Neural crest cell (in vitro differentiated cells): ENCODE measurements around the gene AMPD3. TPM values are rescaled to one million over a fixed set of nuclear protein-coding genes. Genes with fewer than 3 reads are reported as not detected.

Source experiments
- DNase-seq: peaks from one replicate; pipeline ENCODE4 v3.0.0; 2021; ENCODE audit warnings: low read depth, mixed read lengths, low spot score
- H3K27ac Mint-ChIP-seq: one replicate; pipeline ENCODE4 v1.8.0; 2021; ENCODE audit warnings: mild to moderate bottlenecking, mixed read lengths; ENCODE audit not compliant: unreplicated experiment
- H3K27me3 Mint-ChIP-seq: 2 replicates; pipeline ENCODE4 v1.8.0; 2021; ENCODE audit warnings: low read depth, mild to moderate bottlenecking, mixed read lengths
- H3K36me3 Mint-ChIP-seq: 2 replicates; pipeline ENCODE4 v1.8.0; 2021; ENCODE audit warnings: low read depth, mild to moderate bottlenecking, mixed read lengths
- H3K4me1 Mint-ChIP-seq: 2 replicates; pipeline ENCODE4 v1.8.0; 2021; ENCODE audit warnings: mixed read lengths
- H3K4me3 Mint-ChIP-seq: one replicate; pipeline ENCODE4 v1.8.0; 2021; ENCODE audit warnings: mild to moderate bottlenecking, mixed read lengths
- H3K9me3 Mint-ChIP-seq: 2 replicates; pipeline ENCODE4 v1.8.0; 2021; ENCODE audit warnings: mixed read lengths
- total RNA-seq: library from RNA; stranded (reverse); gene quantifications from 2 replicates; pipeline ENCODE4 v1.2.1, GENCODE V29; 2021
- TF ChIP-seq, protein P1 (sequence below): fragments of 200-600 bp; sonication (generic); conservative IDR thresholded peaks from 2 replicates; pipeline ENCODE4 v1.5.0; 2021; ENCODE audit warnings: antibody characterized with exemption, mild to moderate bottlenecking

The AMPD3 gene
- total RNA-seq, 1 donor from 2014 or later = 2.2 TPM

DNA sequence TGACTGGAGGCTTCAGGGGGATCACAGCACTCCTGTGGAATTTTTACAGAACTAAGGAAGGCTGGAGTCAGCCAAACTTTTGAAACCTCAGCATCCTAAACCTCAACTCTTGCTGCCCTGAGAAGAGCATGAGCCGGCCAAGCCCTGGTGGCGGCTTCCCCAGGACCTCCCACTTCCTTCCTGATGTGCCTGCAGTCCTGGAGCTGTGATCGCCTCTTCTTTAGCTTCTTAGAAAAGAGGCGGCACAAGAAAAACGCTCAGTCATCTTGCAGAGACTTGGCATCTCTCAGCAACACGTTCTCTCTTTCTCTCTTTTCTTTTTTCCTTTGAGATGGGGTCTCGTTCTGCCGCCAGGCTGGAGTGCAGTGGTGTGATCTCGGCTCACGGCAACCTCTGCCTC is 40.4 kb upstream of the AMPD3 start:
- DNase-seq = no peak
- Mint-ChIP-seq H3K36me3 (no peaks in the 10 kb centered on the region), H3K27ac (no peak overlapping the region), H3K9me3 (no peaks in the 10 kb centered on the region), H3K4me1 (peaks cover 10% of the 10 kb centered on the region), H3K27me3 (no peaks in the 10 kb centered on the region), H3K4me3 (no peak overlapping the region)
- TF ChIP-seq, protein P1, sequence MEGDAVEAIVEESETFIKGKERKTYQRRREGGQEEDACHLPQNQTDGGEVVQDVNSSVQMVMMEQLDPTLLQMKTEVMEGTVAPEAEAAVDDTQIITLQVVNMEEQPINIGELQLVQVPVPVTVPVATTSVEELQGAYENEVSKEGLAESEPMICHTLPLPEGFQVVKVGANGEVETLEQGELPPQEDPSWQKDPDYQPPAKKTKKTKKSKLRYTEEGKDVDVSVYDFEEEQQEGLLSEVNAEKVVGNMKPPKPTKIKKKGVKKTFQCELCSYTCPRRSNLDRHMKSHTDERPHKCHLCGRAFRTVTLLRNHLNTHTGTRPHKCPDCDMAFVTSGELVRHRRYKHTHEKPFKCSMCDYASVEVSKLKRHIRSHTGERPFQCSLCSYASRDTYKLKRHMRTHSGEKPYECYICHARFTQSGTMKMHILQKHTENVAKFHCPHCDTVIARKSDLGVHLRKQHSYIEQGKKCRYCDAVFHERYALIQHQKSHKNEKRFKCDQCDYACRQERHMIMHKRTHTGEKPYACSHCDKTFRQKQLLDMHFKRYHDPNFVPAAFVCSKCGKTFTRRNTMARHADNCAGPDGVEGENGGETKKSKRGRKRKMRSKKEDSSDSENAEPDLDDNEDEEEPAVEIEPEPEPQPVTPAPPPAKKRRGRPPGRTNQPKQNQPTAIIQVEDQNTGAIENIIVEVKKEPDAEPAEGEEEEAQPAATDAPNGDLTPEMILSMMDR = no peak

DNA sequence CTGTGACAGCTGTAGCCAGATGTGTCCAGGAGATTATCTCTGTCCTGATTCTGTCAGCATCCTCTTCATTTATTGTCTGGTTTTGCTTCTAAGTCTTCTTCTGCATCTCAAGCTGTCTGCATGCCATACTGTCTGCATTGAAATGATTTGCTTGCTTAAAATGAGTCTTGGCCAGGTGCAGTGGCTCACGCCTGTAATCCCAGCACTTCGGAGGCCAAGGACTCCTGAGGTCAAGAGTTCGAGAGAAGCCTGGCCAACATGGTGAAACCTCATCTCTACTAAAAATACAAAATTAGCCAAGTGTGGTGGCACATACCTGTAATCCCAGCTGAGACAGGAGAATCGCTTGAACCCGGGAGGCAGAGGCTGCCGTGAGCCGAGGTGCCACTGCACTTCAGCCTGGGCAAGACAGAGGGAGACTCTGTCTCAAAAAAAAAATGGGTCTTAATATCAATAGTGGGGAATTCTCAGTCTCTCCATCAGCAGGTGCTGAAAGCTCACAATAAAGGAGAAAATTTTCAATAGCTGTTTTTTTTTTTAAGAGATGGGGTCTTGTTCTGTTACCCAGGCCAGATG is 39.2 kb upstream of the AMPD3 start:
- H3K4me1 Mint-ChIP-seq = peaks cover 10% of the 10 kb centered on the region
- TF ChIP-seq, protein P1 = no peak
- no peaks in the 10 kb centered on the region for H3K36me3 Mint-ChIP-seq
- H3K4me3 Mint-ChIP-seq = no peak overlapping the region
- no peaks in the 10 kb centered on the region for H3K9me3 Mint-ChIP-seq
- no peak overlapping the region for H3K27ac Mint-ChIP-seq
- no peak for DNase-seq
- H3K27me3 Mint-ChIP-seq = peaks cover 4% of the 10 kb centered on the region

DNA sequence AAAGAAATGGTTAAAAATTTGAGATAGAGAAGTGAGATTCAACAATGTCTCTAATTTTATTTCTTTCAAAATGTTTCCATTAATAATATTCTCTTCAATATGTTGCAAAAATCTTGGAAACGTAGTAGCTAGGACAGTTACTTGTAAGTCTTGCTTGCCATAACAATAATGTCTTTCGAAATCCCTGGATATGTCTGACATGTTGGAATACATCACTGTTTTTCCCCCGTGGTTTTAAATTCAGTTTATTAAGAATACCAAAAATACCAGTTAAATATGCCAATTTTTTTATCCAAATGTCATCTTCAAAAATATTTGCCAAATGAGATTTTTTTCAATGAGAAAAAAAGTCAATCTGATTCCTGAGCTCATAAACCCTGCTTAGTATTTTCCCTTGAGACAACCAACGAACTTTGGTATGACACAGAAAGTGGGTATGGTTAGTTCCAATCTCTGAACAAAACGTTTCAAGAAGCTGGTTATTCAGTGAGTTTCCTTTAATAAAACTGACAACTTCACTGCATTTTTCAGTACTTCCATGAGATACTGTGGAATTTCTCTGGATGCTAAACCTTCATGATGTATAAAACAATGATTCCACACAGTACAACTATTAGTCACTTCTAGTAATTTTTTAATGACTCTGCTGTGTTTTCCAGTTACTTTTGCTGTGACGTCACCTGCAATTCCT is 36.7 kb upstream of the AMPD3 start:
- peaks cover 13% of the 10 kb centered on the region for H3K27me3 Mint-ChIP-seq
- TF ChIP-seq, protein P1 = no peak
- H3K4me3 Mint-ChIP-seq = no peak overlapping the region
- H3K27ac Mint-ChIP-seq = no peak overlapping the region
- DNase-seq = no peak
- peaks cover 10% of the 10 kb centered on the region for H3K4me1 Mint-ChIP-seq
- H3K9me3 Mint-ChIP-seq = peaks cover 3% of the 10 kb centered on the region
- H3K36me3 Mint-ChIP-seq = peaks cover 6% of the 10 kb centered on the region

DNA sequence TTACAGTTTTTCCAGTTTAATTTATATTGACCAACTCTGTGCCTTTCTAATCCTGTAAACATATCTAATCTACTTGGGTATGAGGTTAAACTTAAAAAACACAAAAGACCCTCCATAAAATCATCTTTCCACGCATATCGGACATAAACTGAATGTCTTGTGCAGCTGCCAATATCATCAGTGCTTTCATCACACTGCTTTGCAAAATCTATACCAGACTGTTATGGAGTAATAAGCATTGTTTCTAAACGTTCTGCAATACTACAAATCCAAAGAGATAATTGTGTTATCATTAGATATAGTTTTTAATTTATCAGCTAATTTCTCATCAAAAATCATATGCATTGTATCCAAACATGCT is 36.1 kb upstream of the AMPD3 start:
- H3K36me3 Mint-ChIP-seq = peaks cover 6% of the 10 kb centered on the region
- TF ChIP-seq, protein P1 = no peak
- peaks cover 6% of the 10 kb centered on the region for H3K4me1 Mint-ChIP-seq
- DNase-seq = no peak
- no peak overlapping the region for H3K27ac Mint-ChIP-seq
- peaks cover 15% of the 10 kb centered on the region for H3K27me3 Mint-ChIP-seq
- H3K4me3 Mint-ChIP-seq = no peak overlapping the region
- peaks cover 4% of the 10 kb centered on the region for H3K9me3 Mint-ChIP-seq

DNA sequence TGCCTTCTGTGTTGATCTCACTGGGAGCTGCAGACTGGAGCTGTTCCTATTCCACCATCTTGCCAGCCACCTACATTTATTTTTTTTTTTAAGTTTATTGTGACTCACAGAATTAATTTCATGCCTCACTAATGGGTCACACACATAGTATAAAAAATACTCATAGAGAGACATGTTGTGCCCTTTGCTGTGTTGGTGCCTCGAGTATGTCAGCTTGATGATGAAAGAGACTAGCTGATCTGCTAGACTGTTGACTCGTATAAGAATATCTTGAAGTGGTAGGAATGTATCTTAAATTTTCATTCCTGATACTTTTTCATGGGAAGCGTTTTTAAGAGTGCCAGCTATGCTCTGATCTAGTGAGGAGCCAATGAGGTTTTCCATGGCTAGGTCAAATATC is 28.6 kb upstream of the AMPD3 start:
- Mint-ChIP-seq H3K27me3 (peaks cover 10% of the 10 kb centered on the region), H3K9me3 (peaks cover 4% of the 10 kb centered on the region), H3K36me3 (peaks cover 6% of the 10 kb centered on the region), H3K4me1 (no peaks in the 10 kb centered on the region), H3K4me3 (no peak overlapping the region), H3K27ac (no peak overlapping the region)
- no peak for DNase-seq
- TF ChIP-seq, protein P1 = no peak
